ENCODE data around the gene LCN6.

DNA sequence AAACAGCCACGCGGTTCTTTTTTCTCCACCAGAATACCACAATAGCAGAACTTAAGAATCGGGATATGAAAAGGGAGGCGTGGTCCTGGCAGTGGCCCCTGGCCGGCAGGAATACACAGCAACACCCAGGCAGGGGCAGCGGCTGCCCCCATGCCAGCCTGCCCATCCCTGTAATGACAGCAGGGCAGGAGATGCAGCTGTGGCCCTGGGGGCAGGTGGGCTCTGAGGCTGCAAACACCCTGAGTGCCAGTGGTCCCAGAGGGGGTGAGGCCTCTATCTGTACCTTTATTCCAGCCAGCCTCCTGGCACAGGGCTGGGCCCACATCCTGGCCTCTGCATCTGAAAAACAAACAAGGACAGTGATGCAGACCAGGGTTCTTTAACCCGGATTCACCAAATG, 23.6 kb downstream of the LCN6 start:
- no peak for TF ChIP-seq GATA3 (IDR thresholded peaks at IDR 0.05; ENCODE audit: low read depth, low read length)
- TF ChIP-seq GATA2 (IDR thresholded peaks at IDR 0.05; ENCODE audit: low read depth, low read length) = no peak
